Activated CD4-positive, alpha-beta memory T cell treated with anti-CD3 and anti-CD28 coated beads for 36 hours (primary cell): ENCODE data around the gene ADORA2B. TPM values are rescaled to one million over a fixed set of nuclear protein-coding genes. Genes with fewer than 3 reads are reported as not detected.

Source experiments
- CTCF ChIA-PET: fragments of 350-600 bp; sonication (Branson Sonifier 250); formaldehyde crosslinking; loops from one replicate; lab custom pipeline; 2021; ENCODE audit warnings: antibody characterized with exemption, inconsistent platforms; lab: Charles Lee
- POLR2A ChIA-PET: fragments of 350-600 bp; sonication (Branson Sonifier 250); formaldehyde crosslinking; loops from one replicate; lab custom pipeline; 2021; ENCODE audit warnings: antibody characterized with exemption; lab: Charles Lee
- DNase-seq: peaks from one replicate; pipeline ENCODE4 v3.0.0-alpha.2; 2020
- H3K27ac Mint-ChIP-seq: one replicate; pipeline ENCODE4 v1.8.0; 2021; ENCODE audit warnings: mixed read lengths
- H3K27me3 Mint-ChIP-seq: one replicate; pipeline ENCODE4 v1.8.0; 2021; ENCODE audit warnings: mixed read lengths
- H3K36me3 Mint-ChIP-seq: one replicate; pipeline ENCODE4 v1.8.0; 2021; ENCODE audit warnings: mixed read lengths
- H3K4me1 Mint-ChIP-seq: one replicate; pipeline ENCODE4 v1.8.0; 2021; ENCODE audit warnings: low read depth, mixed read lengths
- H3K4me3 Mint-ChIP-seq: one replicate; pipeline ENCODE4 v1.8.0; 2021; ENCODE audit warnings: mild to moderate bottlenecking, mixed read lengths
- H3K9me3 Mint-ChIP-seq: one replicate; pipeline ENCODE4 v1.8.0; 2021; ENCODE audit warnings: mixed read lengths
- intact Hi-C: fragments of 100-400 bp; cut with micrococcal nuclease; formaldehyde crosslinking; loops from one replicate; pipeline ENCODE4 v1.15.1; 2023
- total RNA-seq, 2 experiments: library from RNA; stranded (reverse); gene quantifications; one replicate each; pipeline ENCODE4 v1.2.3, GENCODE V29; 2021

Gene ADORA2B
- total RNA-seq, 2 experiments from 2014 or later, result 0.24 to 0.27 TPM

- intact Hi-C loops, result no loop called here
- H3K36me3 Mint-ChIP-seq, result no peaks in the 10 kb centered on the region
- H3K9me3 Mint-ChIP-seq, result no peaks in the 10 kb centered on the region
- CTCF ChIA-PET, result interaction anchor here (2.8 kb wide), 1 partner anchor 51 kb away, joined by 28 read pairs; the partner anchor contains the start of genes TTC19 and ZSWIM7
- no peak overlapping the region for H3K27ac Mint-ChIP-seq
- H3K4me3 Mint-ChIP-seq, result no peak overlapping the region
- peaks cover 35% of the 10 kb centered on the region for H3K27me3 Mint-ChIP-seq
- H3K4me1 Mint-ChIP-seq, result peaks cover 9% of the 10 kb centered on the region
- no peak for DNase-seq
- POLR2A ChIA-PET, result no interaction called here
Observed at GRCh38 chr17:15946611-15947120, 1.7 kb downstream of the ADORA2B start.

GRCh38 chr17:15947271-15947670, 2.3 kb downstream of the ADORA2B start:
- DNase-seq, result no peak
- H3K27ac Mint-ChIP-seq, result no peak overlapping the region
- intact Hi-C loops, result no loop called here

GRCh38 chr17:15947976-15948752, 3.2 kb downstream of the ADORA2B start:
- POLR2A ChIA-PET, result no interaction called here
- intact Hi-C loops, result no loop called here

More at GRCh38 chr17:15947271-15947670, 2.3 kb downstream of the ADORA2B start:
- ChIA-PET CTCF (no interaction called here), POLR2A (no interaction called here)
- Mint-ChIP-seq H3K27me3 (peaks cover 35% of the 10 kb centered on the region), H3K36me3 (no peaks in the 10 kb centered on the region), H3K4me1 (peaks cover 9% of the 10 kb centered on the region), H3K9me3 (no peaks in the 10 kb centered on the region), H3K4me3 (no peak overlapping the region)

GRCh38 chr17:15951368-15952047, 6.6 kb downstream of the ADORA2B start:
- peaks cover 29% of the 10 kb centered on the region for H3K27me3 Mint-ChIP-seq
- H3K27ac Mint-ChIP-seq, result no peak overlapping the region
- no peaks in the 10 kb centered on the region for H3K36me3 Mint-ChIP-seq
- DNase-seq, result no peak
- intact Hi-C loops, result loop anchor here (10.0 kb wide), 1 partner anchor 57 kb away; no protein-coding TSS in a partner anchor
- H3K9me3 Mint-ChIP-seq, result no peaks in the 10 kb centered on the region
- no peaks in the 10 kb centered on the region for H3K4me1 Mint-ChIP-seq
- ChIA-PET POLR2A (no interaction called here), CTCF (no interaction called here)
- H3K4me3 Mint-ChIP-seq, result no peak overlapping the region

More at GRCh38 chr17:15947976-15948752, 3.2 kb downstream of the ADORA2B start:
- Mint-ChIP-seq H3K9me3 (no peaks in the 10 kb centered on the region), H3K27ac (no peak overlapping the region), H3K36me3 (no peaks in the 10 kb centered on the region), H3K4me3 (no peak overlapping the region), H3K4me1 (peaks cover 9% of the 10 kb centered on the region), H3K27me3 (peaks cover 32% of the 10 kb centered on the region)
- CTCF ChIA-PET, result no interaction called here
- DNase-seq, result no peak

- Mint-ChIP-seq H3K27me3 (peaks cover 27% of the 10 kb centered on the region), H3K27ac (no peak overlapping the region), H3K9me3 (no peaks in the 10 kb centered on the region), H3K4me1 (peaks cover 4% of the 10 kb centered on the region), H3K36me3 (no peaks in the 10 kb centered on the region), H3K4me3 (no peak overlapping the region)
- DNase-seq, result no peak
- POLR2A ChIA-PET, result interaction anchor here (1.2 kb wide), 1 partner anchor 47 kb away, joined by 3 read pairs; the partner anchor contains the start of genes TTC19 and ZSWIM7
- CTCF ChIA-PET, result no interaction called here
- intact Hi-C loops, result loop anchor here (10.0 kb wide), 1 partner anchor 57 kb away; no protein-coding TSS in a partner anchor
Observed at GRCh38 chr17:15952048-15952532, 7.2 kb downstream of the ADORA2B start.

- peaks cover 12% of the 10 kb centered on the region for H3K4me1 Mint-ChIP-seq
- no peak overlapping the region for H3K27ac Mint-ChIP-seq
- ChIA-PET POLR2A (interaction anchor here (1.2 kb wide), 1 partner anchor 46 kb away, joined by 3 read pairs; the partner anchor contains the start of genes TTC19 and ZSWIM7), CTCF (no interaction called here)
- intact Hi-C loops, result loop anchor here (10.0 kb wide), 1 partner anchor 58 kb away; no protein-coding TSS in a partner anchor
- H3K4me3 Mint-ChIP-seq, result no peak overlapping the region
- H3K27me3 Mint-ChIP-seq, result peaks cover 25% of the 10 kb centered on the region
- no peaks in the 10 kb centered on the region for H3K9me3 Mint-ChIP-seq
- H3K36me3 Mint-ChIP-seq, result no peaks in the 10 kb centered on the region
- DNase-seq, result no peak
Observed at GRCh38 chr17:15952916-15953790, 8.2 kb downstream of the ADORA2B start.

- H3K4me1 Mint-ChIP-seq, result peaks cover 23% of the 10 kb centered on the region
- intact Hi-C loops, result loop anchor here (10.0 kb wide), 1 partner anchor 59 kb away; no protein-coding TSS in a partner anchor
- no peaks in the 10 kb centered on the region for H3K9me3 Mint-ChIP-seq
- ChIA-PET POLR2A (no interaction called here), CTCF (no interaction called here)
- no peak overlapping the region for H3K27ac Mint-ChIP-seq
- no peak for DNase-seq
- no peak overlapping the region for H3K4me3 Mint-ChIP-seq
- H3K36me3 Mint-ChIP-seq, result no peaks in the 10 kb centered on the region
- peaks cover 30% of the 10 kb centered on the region for H3K27me3 Mint-ChIP-seq
Observed at GRCh38 chr17:15954222-15954621, 9.3 kb downstream of the ADORA2B start.

- no peak for DNase-seq
- CTCF ChIA-PET, result interaction anchor here (0.9 kb wide), 1 partner anchor 11 kb away, joined by 3 read pairs; no protein-coding TSS in a partner anchor
- intact Hi-C loops, result loop anchor here (10.0 kb wide), 1 partner anchor 61 kb away; no protein-coding TSS in a partner anchor
- Mint-ChIP-seq H3K9me3 (no peaks in the 10 kb centered on the region), H3K36me3 (no peaks in the 10 kb centered on the region), H3K27ac (no peak overlapping the region), H3K4me3 (no peak overlapping the region), H3K27me3 (peaks cover 30% of the 10 kb centered on the region), H3K4me1 (peaks cover 29% of the 10 kb centered on the region)
- POLR2A ChIA-PET, result no interaction called here
Observed at GRCh38 chr17:15955793-15956541, 11.0 kb downstream of the ADORA2B start.

- intact Hi-C loops, result loop anchor here (10.0 kb wide), 1 partner anchor 62 kb away; no protein-coding TSS in a partner anchor
- ChIA-PET CTCF (no interaction called here), POLR2A (no interaction called here)
- Mint-ChIP-seq H3K9me3 (no peaks in the 10 kb centered on the region), H3K36me3 (no peaks in the 10 kb centered on the region), H3K27me3 (peaks cover 38% of the 10 kb centered on the region), H3K27ac (no peak overlapping the region), H3K4me3 (no peak overlapping the region), H3K4me1 (peaks cover 29% of the 10 kb centered on the region)
- DNase-seq, result peak; percentile 69
Observed at GRCh38 chr17:15957206-15957605, 12.3 kb downstream of the ADORA2B start.

- Mint-ChIP-seq H3K4me3 (no peak overlapping the region), H3K36me3 (no peaks in the 10 kb centered on the region), H3K9me3 (no peaks in the 10 kb centered on the region), H3K27ac (peak overlapping the region; percentile 21), H3K4me1 (peaks cover 29% of the 10 kb centered on the region), H3K27me3 (peaks cover 36% of the 10 kb centered on the region)
- POLR2A ChIA-PET, result no interaction called here
- intact Hi-C loops, result loop anchor here (2.0 to 10.0 kb wide), 2 partner anchors 13 to 63 kb away; partner anchors contain the start of gene ADORA2B
- DNase-seq, result no peak
- CTCF ChIA-PET, result interaction anchor here (0.8 kb wide), 1 partner anchor 13 kb away, joined by 4 read pairs; the partner anchor contains the start of gene ADORA2B
Observed at GRCh38 chr17:15957608-15958307, 12.8 kb downstream of the ADORA2B start.
